Aorta (tissue), 5 donors: ENCODE data around the gene LRRC74B. TPM values are rescaled to one million over a fixed set of nuclear protein-coding genes. Genes with fewer than 3 reads are reported as not detected.
"Not testable (repeated sequence)": the region's sequence is repeated elsewhere in the genome, so short reads cannot be mapped to it uniquely, and the experiment has no call there.

ENCODE experiments used
- ATAC-seq: fragments of 200-7000 bp; cut with Tn5 transposase; one replicate; pipeline ENCODE4 v1.9.1; 2022; ENCODE audit warnings: moderate library complexity; ENCODE audit not compliant: low FRiP score
- DNase-seq, 2 donors: peaks; one replicate each; pipeline ENCODE4 v3.0.0-alpha.2; 2020
- H3K27ac ChIP-seq, 2 donors: one replicate each; pipeline ENCODE4 v1.5.1; 2013; ENCODE audit warnings: low read length in 2 of 2, mild to moderate bottlenecking in 2 of 2, moderate library complexity in 2 of 2, control low read depth in 1 of 2, inconsistent platforms in 1 of 2, low read depth in 1 of 2
- H3K27me3 ChIP-seq, 2 donors: one replicate each; pipeline ENCODE4 v1.6.1; 2013; ENCODE audit warnings: control low read depth in 1 of 2, low read length in 1 of 2, mild to moderate bottlenecking in 1 of 2, moderate library complexity in 1 of 2; ENCODE audit not compliant: insufficient read depth in 2 of 2, control insufficient read depth in 1 of 2
- H3K36me3 ChIP-seq, 2 donors: one replicate each; pipeline ENCODE4 v1.6.1; 2013; ENCODE audit warnings: control low read depth in 1 of 2, low read length in 1 of 2, mild to moderate bottlenecking in 1 of 2; ENCODE audit not compliant: insufficient read depth in 2 of 2, control insufficient read depth in 1 of 2
- H3K4me1 ChIP-seq, 2 donors: one replicate each; pipeline ENCODE4 v1.6.1; 2013; ENCODE audit warnings: low read length in 2 of 2, control low read depth in 1 of 2, mild to moderate bottlenecking in 1 of 2, moderate library complexity in 1 of 2; ENCODE audit not compliant: insufficient read depth in 2 of 2, control insufficient read depth in 1 of 2
- H3K4me3 ChIP-seq, 2 donors: one replicate each; pipeline ENCODE4 v1.5.1; 2013; ENCODE audit warnings: low read length in 2 of 2, control low read depth in 1 of 2, mild to moderate bottlenecking in 1 of 2
- H3K9me3 ChIP-seq: one replicate; pipeline ENCODE4 v1.6.1; 2013; ENCODE audit warnings: mild to moderate bottlenecking, low read length; ENCODE audit not compliant: control insufficient read depth
- WGBS, 2 donors: extraction: QIAGEN DNeasy Blood & Tissue Kit; methylation state at CpG; one replicate each; pipeline ENCODE4 v1.1.7; 2013; 5-methylcytosine and 5-hydroxymethylcytosine counted together
- intact Hi-C, 2 donors: fragments of 100-400 bp; cut with DNase I; formaldehyde crosslinking; loops; one replicate each; pipeline versions ENCODE4 v1.14.2 to v1.15.0; 2022
- polyA plus RNA-seq, 2 donors: library from polyadenylated mRNA; stranded (reverse); fragments of 200-250 nt; gene quantifications; one replicate each; pipeline ENCODE4 v1.2.3, GENCODE V29; 2013
- total RNA-seq, 2 donors: library from RNA; stranded (reverse); fragmentation: NEBNext Ultra II Directional; extraction: Animal tissue kit (Norgen Biotek cat#: 25700); gene quantifications; one replicate each; pipeline ENCODE4 v1.2.1, GENCODE V29; 2021
- donor health status: healthy with polysubstance abuse.
- donor health status: Bipolar disorder and iron deficiency.
- donor health status: DM: no; HTN: no; CAD: no.
- donor health status: DM: no; HTN: no; CAD: no.
- donor health status: DM: yes; HTN: yes; CAD: no.

The LRRC74B gene
- total and polyA plus RNA-seq, 4 donors, result 0.05 TPM; not detected in 3

- DNase-seq (no peak), ATAC-seq (peak; percentile 50)
- Histone ChIP-seq H3K4me3 (no peak overlapping the region), H3K9me3 (no peaks in the 10 kb centered on the region), H3K27ac (no peak overlapping the region), H3K4me1 (no peaks in the 10 kb centered on the region), H3K36me3 (no peaks in the 10 kb centered on the region), H3K27me3 (no peaks in the 10 kb centered on the region)
- 22 to 29% methylated on average over 2 of the region's 2 CpGs for WGBS, 2 donors
- intact Hi-C loops, result no loop called here
Observed at GRCh38 chr22:21038405-21038804, 7.3 kb upstream of the LRRC74B start.

GRCh38 chr22:21039158-21039557 is 6.6 kb upstream of the LRRC74B start:
- ATAC-seq, H3K4me1 ChIP-seq, H3K4me3 ChIP-seq, H3K27me3 ChIP-seq, intact Hi-C loops, H3K27ac ChIP-seq, H3K36me3 ChIP-seq, H3K9me3 ChIP-seq: not testable (repeated sequence)
- peak in 1 of 2 donors; percentile 9 for DNase-seq
- 88 to 94% methylated on average over 5 of the region's 5 CpGs for WGBS, 2 donors

- no peak overlapping the region for H3K27ac ChIP-seq
- H3K36me3 ChIP-seq, result no peaks in the 10 kb centered on the region
- no peaks in the 10 kb centered on the region for H3K9me3 ChIP-seq
- ATAC-seq (no peak), DNase-seq (no peak)
- no peaks in the 10 kb centered on the region for H3K4me1 ChIP-seq
- WGBS, 2 donors, result 89 to 95% methylated on average over 4 of the region's 4 CpGs
- H3K4me3 ChIP-seq, result no peak overlapping the region
- intact Hi-C loops, result no loop called here
- no peaks in the 10 kb centered on the region for H3K27me3 ChIP-seq
Observed at GRCh38 chr22:21041937-21042336, 3.8 kb upstream of the LRRC74B start.

- ATAC-seq (no peak), DNase-seq (peak in 1 of 2 donors; percentile 26)
- Histone ChIP-seq H3K4me1 (no peaks in the 10 kb centered on the region), H3K4me3 (no peak overlapping the region), H3K9me3 (no peaks in the 10 kb centered on the region), H3K36me3 (no peaks in the 10 kb centered on the region), H3K27me3 (no peaks in the 10 kb centered on the region), H3K27ac (no peak overlapping the region)
- 93 to 94% methylated on average over 4 to 6 of the region's 6 CpGs for WGBS, 2 donors
- intact Hi-C loops, result no loop called here
Observed at GRCh38 chr22:21042978-21043859, 2.5 kb upstream of the LRRC74B start.

- Histone ChIP-seq H3K27me3 (no peaks in the 10 kb centered on the region), H3K9me3 (no peaks in the 10 kb centered on the region), H3K4me1 (no peaks in the 10 kb centered on the region), H3K4me3 (no peak overlapping the region), H3K27ac (no peak overlapping the region), H3K36me3 (no peaks in the 10 kb centered on the region)
- DNase-seq (peak in 1 of 2 donors; percentile 38), ATAC-seq (no peak)
- intact Hi-C loops, result no loop called here
- WGBS, 2 donors, result 85 to 86% methylated on average over 15 of the region's 15 CpGs
Observed at GRCh38 chr22:21043860-21044535, 1.7 kb upstream of the LRRC74B start.

GRCh38 chr22:21044931-21045584 is 688 bp upstream of the LRRC74B start:
- Histone ChIP-seq H3K36me3 (no peaks in the 10 kb centered on the region), H3K27me3 (no peaks in the 10 kb centered on the region), H3K27ac (no peak overlapping the region), H3K4me1 (no peaks in the 10 kb centered on the region), H3K9me3 (no peaks in the 10 kb centered on the region), H3K4me3 (peak overlapping the region in 1 of 2 donors; percentile 3)
- ATAC-seq (peak; percentile 33), DNase-seq (peak; percentile 77 to 87)
- WGBS, 2 donors, result 1 to 2% methylated on average over 15 of the region's 15 CpGs
- intact Hi-C loops, result no loop called here

GRCh38 chr22:21047035-21047661 is 1.4 kb downstream of the LRRC74B start:
- WGBS, 2 donors, result 90 to 92% methylated on average over 14 of the region's 14 CpGs
- no peak for ATAC-seq
- no peaks in the 10 kb centered on the region for H3K9me3 ChIP-seq
- H3K27me3 ChIP-seq, result no peaks in the 10 kb centered on the region
- peak in 1 of 2 donors; percentile 69 for DNase-seq
- H3K4me1 ChIP-seq, result no peaks in the 10 kb centered on the region
- H3K4me3 ChIP-seq, result no peak overlapping the region
- no peaks in the 10 kb centered on the region for H3K36me3 ChIP-seq
- no peak overlapping the region for H3K27ac ChIP-seq
- intact Hi-C loops, result no loop called here

- intact Hi-C loops, result no loop called here
- DNase-seq, result peak in 1 of 2 donors; percentile 69
- no peaks in the 10 kb centered on the region for H3K27me3 ChIP-seq
- 91 to 94% methylated on average over 5 to 7 of the region's 7 CpGs for WGBS, 2 donors
- ATAC-seq, result no peak
- H3K36me3 ChIP-seq, result no peaks in the 10 kb centered on the region
- H3K4me3 ChIP-seq, result no peak overlapping the region
- H3K27ac ChIP-seq, result no peak overlapping the region
- no peaks in the 10 kb centered on the region for H3K9me3 ChIP-seq
- H3K4me1 ChIP-seq, result no peaks in the 10 kb centered on the region
Observed at GRCh38 chr22:21047730-21048129, 2.0 kb downstream of the LRRC74B start.
